NCI-H510A (cell line): ENCODE results near the gene SLC22A17.

ENCODE experiments used
- DNase-seq: peaks from one replicate; lab custom pipeline; 2025; lab: John Stamatoyannopoulos, UW

SLC22A17 gene

GRCh38 chr14:23361763-23362162, 9.1 kb upstream of the SLC22A17 start:
- DNase-seq: no peak

GRCh38 chr14:23361320-23361719, 8.6 kb upstream of the SLC22A17 start:
- DNase-seq: no peak

- no peak for DNase-seq
Observed at GRCh38 chr14:23360496-23360895, 7.8 kb upstream of the SLC22A17 start.

- no peak for DNase-seq
Observed at GRCh38 chr14:23359722-23360447, 7.2 kb upstream of the SLC22A17 start.

GRCh38 chr14:23359167-23359626, 6.5 kb upstream of the SLC22A17 start:
- DNase-seq: no peak

GRCh38 chr14:23358553-23359166, 6.0 kb upstream of the SLC22A17 start:
- DNase-seq: no peak

GRCh38 chr14:23358042-23358441, 5.4 kb upstream of the SLC22A17 start:
- no peak for DNase-seq

- no peak for DNase-seq
Observed at GRCh38 chr14:23357261-23357660, 4.6 kb upstream of the SLC22A17 start.

- no peak for DNase-seq
Observed at GRCh38 chr14:23356662-23357061, 4.0 kb upstream of the SLC22A17 start.

- no peak for DNase-seq
Observed at GRCh38 chr14:23355871-23356435, 3.3 kb upstream of the SLC22A17 start.

GRCh38 chr14:23354990-23355389, 2.3 kb upstream of the SLC22A17 start:
- DNase-seq: no peak

GRCh38 chr14:23353433-23353780, 720 bp upstream of the SLC22A17 start:
- DNase-seq: no peak

GRCh38 chr14:23351681-23352505, 794 bp downstream of the SLC22A17 start:
- no peak for DNase-seq

- no peak for DNase-seq
Observed at GRCh38 chr14:23349156-23349845, 3.4 kb downstream of the SLC22A17 start.

- no peak for DNase-seq
Observed at GRCh38 chr14:23348297-23348655, 4.4 kb downstream of the SLC22A17 start.

GRCh38 chr14:23347406-23348296, 5.0 kb downstream of the SLC22A17 start:
- no peak for DNase-seq

GRCh38 chr14:23346693-23347405, 5.8 kb downstream of the SLC22A17 start:
- no peak for DNase-seq

GRCh38 chr14:23345987-23346692, 6.5 kb downstream of the SLC22A17 start:
- no peak for DNase-seq

- no peak for DNase-seq
Observed at GRCh38 chr14:23344481-23344880, 8.2 kb downstream of the SLC22A17 start.
